NCI-H2227 treated with DMSO at 0.1 percent for 48 hours (cell line): ENCODE measurements around the gene CIB1.

Experiments used
- DNase-seq: peaks from one replicate; lab custom pipeline; 2025; lab: John Stamatoyannopoulos, UW

Gene CIB1

DNA sequence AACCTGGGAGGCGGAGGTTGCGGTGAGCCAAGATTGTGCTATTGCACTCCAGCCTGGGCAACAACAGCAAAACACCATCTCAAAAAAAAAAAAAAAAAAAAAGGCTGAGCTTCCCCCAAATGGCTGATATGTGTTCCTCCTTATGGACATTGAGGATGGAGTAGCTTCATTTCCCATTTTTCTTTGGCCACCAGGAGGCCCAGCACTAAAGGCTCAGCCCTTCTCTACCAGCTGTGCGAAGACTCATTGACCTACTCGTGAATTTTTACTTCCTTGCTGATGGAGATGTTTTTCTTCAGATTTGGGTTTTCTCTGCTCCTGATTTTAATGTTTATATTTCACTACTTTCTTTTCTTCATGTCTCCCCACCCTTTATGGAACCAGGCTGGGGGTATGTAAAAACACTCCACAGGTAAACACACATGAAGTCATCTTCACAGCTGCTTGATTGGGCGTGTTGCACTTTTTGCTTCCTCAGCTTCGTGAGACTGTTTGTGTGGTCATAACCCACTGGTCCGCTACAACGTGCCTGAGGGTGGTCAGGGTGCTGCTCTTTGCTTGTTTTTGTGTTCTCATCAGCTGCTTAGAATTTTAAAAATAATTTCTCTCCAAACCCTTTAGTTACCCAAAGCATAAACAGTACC is 19.1 kb downstream of the CIB1 start:
- DNase-seq, result no peak

DNA sequence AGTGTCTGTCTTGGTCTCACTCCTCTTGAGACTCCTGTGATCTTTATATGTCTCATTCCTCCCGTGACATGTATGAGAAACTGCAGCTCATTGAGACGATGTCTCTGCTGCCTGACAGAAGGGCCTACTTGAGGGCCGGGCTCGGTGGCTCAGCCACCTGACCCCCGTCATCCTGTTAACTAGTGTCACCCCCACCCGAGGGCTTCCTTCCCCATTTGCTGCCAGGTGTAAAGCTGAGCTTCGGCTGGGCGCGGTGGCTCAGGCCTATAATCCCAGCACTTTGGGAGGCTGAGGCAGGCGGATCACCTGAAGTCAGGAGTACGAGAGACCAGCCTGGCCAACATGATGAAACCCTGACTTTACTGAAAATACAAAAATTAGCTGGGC is 19.9 kb downstream of the CIB1 start:
- DNase-seq, result no peak

DNA sequence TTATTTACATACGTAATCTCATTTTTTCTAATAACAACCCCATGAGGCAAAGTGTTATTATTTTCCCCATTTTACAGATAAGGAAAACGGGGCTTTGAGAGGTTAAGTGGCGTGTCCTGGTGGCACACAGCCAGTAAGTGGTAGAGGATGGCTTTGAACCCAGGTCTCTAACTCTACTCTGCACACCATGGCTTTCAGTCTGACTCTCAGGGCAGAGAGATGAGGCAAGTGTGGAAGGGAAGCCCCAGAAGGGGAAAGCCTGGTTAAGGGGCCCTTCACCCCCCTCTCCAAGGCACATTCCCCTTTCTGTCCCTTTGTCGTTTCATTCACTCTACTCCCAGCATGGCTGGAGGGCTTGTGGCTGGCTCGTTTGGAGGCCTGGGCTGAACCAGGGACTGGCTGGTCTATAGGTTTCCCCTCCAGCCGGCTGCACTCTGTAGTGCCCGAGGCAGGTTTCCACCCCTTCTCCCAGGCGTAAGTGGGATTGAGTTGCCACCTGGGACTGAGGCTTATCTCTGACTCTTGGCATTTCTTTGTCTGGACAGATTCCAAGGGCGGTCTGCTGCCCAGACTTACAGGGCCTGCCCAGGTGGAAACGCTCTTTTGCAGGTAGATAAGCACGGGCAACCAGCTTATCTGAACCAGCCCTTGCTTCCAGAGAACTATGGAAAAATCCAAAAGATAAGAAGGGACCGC is 20.5 kb downstream of the CIB1 start:
- no peak for DNase-seq

DNA sequence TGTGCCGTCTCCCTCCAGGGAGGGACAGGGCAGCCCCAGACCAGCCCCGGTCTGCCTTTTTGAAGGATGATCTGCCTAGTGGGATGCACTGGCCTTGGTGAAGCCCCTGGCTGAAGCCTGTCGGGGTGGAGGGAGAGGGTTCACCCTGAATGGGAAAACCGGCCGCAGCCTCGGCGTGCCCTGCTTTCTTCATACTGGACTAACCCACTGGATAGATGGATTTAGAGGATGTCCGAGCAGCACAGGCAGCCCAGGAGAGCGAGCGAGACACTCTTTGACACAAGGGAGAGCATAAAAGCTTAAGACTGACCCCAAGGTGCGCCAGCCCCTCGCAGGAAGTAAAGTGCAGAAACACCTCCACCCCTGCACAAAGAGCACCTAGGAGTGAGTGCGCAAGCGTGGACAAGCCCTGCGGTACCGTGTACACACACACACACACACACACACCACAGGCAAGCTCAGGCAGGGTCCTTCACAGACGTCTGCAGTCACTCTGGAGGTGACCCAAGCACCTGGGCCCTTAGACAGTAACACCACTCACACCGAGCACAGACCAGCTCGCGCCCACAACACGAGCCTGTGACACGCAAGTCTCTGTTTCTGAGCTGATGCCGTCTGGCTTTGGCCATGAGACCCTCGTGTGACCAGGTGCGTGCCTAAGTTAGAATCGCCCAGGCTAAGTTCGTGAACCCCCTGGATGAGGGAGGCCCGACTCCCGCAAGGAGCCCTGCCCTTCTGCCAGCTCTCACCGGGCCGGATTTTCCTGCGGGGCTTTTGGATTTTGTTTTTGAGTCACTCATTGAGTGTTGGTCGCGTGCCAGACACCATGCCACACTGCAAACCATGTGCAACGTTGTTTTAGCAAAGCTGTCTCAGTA is 21.3 kb downstream of the CIB1 start:
- no peak for DNase-seq

DNA sequence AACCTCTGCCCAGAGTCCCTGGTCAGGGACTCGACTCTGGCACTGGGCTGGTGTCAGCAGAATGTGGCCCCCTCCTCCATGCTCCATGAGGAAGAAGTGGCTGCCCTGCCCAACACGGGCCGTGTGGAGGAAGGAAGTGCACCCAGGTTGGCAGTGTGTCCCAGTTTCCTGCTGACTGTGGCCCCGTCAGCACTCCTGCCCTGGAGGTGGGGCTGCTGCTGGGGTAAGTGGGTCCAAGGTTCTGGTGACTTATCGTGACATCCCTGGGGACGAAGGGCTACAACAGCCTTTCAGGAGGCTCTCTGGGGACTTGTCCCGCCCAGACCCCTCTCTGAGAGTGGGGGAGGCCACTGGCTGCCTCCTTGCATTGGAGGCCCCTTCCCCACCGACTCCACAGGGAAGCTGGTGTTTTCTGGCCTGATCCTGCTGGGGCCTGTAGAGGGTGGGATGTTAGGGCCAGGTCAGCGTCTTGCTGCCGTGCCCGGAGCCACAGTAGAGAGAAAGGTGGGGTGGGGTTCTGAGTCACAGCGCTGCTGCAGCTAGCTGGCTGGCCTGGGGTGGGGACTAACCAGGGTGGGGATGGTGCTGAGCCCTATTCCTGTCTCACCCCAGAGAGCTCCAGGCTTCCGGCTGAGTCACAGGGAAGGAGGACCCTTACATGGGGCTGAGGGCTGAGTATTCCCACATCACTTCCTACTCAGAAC is 22.1 kb downstream of the CIB1 start:
- DNase-seq, result no peak

DNA sequence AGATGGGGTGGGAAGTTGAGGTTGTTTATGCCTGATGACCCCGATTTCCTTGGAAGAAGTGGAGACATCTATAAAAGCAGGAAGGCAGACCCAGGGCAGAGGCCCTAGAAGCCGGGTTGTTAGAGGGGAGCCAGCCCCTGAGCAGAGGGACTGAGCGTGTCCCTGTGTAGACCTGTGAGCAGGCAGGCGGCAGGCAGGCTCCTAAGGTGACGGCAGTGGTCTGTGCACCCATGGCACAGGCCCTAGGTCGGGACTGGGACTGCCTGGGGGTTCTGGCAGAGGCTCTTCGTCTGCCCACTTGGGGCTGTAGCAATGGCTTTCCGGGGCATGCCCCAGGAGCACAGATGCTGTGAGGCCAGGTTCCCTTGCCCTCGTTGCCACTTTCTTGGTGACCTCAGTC is 22.7 kb downstream of the CIB1 start:
- no peak for DNase-seq

DNA sequence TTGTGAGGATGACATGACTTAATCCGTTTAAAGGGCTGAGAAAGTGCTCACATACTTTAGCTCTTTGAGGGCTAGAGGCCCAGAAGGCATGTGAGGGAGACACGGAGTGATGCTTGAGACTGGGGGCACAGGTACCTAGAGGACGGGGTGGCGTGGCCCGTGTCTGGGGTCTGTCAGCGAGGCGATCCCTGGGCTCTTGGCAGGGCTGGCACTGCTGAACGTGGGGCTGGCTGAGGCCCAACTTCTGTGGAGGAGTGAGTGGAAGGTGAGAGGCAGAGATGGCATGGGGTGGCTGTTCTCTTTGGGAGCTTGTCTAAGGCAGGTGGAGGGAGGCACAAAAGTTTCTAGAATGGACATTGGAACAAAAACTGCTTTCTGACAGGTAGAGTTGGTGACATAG is 23.1 kb downstream of the CIB1 start:
- DNase-seq, result no peak

DNA sequence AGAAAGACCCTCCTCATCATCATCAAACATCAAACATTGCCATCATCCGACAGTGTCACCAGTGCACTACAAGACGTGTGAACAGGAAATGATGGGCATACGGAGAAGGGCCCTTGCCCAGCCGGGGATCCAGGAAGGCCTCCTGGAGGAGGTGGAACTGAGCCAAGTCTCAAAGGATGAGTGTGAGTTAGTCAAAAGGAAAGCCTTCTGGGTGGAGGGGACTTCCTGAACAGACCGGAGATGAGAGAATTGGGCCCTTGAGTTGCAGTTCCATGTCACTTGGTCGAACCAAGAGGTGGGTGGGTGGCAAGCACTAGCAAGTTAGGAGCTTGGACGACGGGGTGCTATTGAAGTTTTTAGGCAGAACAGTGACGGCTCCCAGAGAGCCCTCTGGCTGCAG is 24.1 kb downstream of the CIB1 start:
- no peak for DNase-seq

DNA sequence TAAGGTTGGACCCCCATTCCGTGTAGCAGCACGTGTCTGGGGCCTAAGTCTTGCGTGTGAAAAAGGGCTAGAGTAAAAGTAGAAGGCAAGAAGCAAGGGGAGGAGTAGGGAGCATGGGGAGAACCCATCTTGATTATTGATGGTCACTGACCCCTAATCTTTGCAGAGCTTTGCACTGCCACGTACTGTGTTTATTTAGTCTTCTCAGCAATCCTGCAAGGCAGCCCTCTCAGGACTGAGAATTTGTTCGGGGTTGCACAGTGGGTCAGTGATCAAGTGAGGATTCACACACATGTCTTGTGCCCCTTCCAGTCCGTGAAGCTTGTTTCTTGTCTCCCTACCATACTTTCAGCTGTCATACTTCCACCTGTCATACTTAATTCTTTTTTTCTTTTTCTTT is 25.4 kb downstream of the CIB1 start:
- no peak for DNase-seq

DNA sequence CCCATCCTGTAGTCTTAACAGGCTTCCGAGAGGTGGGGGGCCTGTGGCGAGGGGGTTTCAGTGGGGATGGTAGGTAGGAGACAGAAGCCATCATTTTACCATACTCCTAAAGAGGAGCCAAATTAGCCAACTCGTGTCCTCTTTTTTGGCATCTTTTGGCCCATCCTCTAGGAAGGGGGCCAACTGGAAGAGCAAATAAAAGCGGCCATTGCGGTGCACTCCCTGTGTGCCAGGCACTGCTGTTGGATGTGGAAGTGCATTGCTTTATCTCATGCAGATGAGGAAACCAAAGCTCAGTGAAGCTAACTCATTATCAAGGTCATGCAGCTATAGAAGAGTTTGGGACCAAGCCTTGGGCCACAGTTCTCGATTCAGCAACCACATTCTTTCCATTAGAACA is 26.5 kb downstream of the CIB1 start:
- no peak for DNase-seq

DNA sequence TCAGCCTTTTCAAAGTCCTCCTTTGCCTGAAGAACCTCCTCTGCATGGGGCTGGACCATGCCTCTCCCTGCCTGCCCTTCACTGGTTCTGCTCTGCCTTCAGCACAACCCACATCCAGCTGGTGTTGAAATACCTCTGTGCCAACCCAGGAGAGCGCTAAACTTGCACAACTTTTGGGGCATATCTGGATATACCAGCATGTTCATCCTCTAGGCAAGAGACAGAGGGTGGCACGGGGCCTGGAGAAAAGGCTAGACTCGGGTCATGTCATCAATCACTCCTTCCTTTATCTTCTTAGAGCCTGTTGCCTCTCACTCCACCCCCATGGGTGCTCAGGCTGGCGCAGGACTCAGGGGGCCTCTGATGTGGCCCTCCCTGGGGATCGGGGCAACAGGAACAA is 27.9 kb downstream of the CIB1 start:
- DNase-seq, result no peak

DNA sequence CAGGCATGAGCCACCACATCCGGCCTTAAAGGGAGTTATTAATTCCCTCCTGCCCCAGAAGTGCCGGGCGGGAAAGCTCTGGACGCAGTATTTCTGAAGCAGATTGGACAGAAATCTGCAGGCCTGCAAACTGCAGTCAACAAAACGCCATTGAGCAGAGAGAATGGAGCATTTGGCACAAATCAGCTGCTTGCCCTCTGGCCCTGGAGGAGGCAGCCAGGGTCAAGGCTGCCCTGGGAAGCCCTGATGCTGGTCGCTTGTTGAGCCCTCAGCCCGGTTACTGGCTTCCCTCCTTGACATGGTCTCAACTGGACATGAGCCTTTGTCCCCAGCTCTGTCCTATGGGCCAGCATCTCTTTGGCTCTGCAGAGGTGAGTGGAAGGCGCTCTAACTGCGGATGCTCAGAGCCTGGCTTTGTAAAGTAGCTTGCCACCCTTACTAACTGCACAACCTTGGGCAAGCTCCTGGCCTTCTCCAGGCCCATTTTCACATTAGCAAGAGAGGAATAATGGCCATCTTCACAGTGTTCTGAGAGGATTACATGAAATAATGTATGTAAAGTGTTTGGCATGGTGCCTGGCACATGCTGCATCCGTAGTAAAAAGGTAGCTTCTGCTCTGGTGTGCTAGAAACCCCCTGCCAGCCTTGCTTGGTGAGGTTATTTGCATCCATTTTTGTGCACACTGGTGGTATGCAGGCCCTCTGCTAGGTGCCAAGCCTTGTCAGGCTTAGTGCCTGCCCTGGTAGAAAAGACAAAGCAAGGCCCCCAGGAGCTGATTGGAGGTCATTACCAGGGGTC is 28.5 kb downstream of the CIB1 start:
- no peak for DNase-seq

DNA sequence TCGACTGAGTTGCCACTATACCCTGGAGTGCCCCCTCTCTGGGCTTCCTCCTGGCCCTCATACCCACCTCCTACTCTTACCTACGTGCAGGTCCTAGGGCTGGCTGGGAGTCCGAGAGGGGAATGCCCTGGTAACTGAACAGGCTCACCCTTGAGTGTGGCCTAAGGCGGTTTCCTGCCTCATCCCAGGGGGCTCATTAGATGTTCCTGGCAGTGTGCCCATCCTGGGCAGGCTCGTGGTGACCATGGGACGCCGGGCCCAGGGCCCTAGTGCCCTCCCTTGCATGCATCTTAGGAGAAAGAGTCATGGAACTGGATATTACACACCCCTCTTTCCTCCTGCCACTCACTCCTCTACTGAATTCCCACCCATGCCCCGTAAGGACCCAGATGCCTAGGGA is 29.8 kb downstream of the CIB1 start:
- no peak for DNase-seq

DNA sequence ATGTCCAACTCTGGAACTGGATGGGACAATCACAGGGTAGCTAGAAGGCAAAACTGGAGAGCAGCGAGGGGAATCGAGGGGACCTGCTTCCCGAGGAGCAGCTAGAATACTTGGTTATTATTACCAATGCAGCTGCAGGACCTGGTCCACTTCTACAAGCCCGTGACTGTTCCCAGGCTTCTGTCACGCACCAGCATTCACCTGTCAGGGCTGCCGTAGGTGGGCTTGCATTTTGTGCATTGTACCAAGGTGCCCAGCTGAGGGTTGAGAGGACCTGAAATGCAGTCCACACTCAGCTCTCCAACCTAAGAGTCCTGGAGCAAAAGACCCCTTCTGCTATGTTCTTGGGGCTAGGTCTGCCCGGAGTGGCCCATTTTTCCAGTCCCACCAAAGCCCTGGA is 30.3 kb downstream of the CIB1 start:
- DNase-seq, result no peak

DNA sequence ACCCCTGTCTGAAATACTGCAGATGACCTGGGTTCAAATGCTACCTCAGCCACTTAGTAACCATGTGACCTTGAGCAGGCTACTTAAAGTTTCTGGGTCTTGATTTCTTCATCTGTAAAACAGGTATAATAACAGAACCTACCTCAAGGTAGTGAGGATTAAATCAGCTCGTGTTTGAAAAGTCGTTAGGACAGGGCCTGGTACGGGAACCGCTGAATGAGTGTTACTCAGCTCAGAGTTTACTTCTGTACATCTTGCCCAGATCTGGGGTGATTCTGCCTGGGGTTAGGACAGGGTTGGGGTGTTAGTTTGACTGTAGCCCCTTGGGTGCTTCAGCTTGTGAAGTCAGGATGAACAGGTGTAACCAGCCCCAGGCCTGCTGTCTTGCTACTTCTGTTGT is 30.8 kb downstream of the CIB1 start:
- no peak for DNase-seq

DNA sequence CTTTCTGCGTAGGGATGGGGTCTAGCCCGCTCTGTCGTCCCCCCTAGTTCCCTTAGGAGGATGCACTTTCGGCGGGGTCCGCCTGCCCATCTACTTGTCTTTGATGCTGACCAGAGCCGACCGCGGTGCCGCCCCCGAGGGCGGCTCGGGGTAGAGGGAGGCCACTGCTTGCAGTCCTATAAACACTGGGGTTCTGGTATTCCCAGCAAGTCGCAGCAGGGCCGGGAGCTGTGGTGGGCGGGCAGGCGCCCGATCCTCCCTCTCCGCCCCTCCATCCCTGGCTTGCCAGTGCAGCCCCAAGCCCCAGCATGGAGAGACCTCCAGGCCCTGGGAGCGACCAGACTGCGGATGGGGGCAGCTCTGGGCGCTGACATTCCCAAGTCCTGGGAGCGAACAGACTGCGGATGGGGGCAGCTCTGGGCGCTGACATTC is 31.8 kb downstream of the CIB1 start:
- no peak for DNase-seq

DNA sequence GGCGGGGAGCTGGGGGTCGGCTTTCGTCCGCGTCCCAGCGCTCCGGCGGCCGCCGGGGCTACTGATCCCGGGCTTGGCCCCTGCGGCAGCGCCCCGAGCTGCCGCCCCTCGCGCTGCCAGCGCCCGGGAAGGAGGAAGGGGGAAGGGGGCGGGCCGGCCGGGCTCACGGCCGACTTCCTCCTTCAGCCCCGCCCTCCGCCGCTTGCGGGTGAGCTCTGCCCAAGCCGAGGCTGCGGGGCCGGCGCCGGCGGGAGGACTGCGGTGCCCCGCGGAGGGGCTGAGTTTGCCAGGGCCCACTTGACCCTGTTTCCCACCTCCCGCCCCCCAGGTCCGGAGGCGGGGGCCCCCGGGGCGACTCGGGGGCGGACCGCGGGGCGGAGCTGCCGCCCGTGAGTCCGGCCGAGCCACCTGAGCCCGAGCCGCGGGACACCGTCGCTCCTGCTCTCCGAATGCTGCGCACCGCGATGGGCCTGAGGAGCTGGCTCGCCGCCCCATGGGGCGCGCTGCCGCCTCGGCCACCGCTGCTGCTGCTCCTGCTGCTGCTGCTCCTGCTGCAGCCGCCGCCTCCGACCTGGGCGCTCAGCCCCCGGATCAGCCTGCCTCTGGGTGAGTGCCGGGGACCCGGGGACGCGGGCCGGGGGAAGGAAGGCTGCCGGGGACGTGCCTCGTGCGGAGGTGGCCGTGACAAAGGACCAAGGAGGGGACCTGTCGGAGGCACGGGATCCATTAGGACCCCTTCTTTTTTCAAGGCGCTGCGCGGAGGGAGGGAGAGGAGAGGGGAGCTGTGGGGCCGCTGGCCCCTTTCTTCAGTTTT is 32.4 kb downstream of the CIB1 start, which contains the start of gene SEMA4B:
Gene SEMA4B (plus strand): TSS at position 201 of the 814 bp plus-strand sequence. CDS start 249 bp downstream, at position 450.
- DNase-seq, result peak; percentile 25

DNA sequence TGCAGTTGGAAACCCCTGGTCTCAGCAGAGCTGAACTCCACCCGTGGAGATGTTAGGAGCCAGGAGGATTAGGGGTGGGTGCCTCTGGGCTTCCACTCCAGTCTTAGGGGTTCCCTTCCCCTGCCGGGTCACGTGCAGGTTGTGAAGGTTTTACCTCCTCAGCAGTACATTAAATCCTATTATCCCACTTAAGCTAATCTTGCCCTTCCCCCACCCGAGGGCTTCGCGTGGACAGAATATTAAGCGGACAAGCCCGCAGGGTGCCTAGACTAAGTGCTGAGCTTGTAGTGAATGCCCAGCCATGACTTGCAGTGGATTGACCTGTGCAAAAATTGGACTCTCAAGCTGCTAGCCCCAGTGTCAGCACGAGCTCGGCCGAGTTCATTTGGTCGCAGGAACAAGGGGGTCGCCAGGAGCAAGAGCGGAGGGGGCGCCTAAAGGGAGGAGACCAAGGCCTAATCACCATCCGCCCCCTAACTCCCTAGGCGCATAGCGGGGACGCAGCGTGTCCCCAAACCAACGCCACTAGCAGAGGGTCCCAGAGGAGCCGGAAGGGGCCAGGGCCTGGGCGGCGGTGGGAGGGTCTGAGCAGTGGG is 33.1 kb downstream of the CIB1 start:
- DNase-seq, result no peak

DNA sequence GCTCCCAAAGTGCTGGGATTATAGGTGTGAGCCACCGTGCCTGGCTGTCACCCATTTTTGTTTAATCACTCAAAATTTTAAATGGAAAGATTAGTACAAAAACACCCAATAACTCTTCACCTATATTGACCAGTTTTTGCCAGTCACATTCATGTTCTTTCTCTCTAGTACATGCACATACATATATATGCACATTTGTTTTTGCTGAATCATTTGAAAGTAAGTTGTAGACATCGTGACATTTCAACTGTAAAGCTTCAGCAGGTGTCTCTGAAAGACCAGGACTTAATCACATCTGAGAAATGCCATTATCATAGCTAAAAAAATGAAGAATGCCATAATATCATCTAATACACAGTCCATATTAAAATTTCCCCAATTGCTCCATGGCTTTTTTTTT is 39.1 kb downstream of the CIB1 start:
- no peak for DNase-seq
